Lower leg skin (tissue), 3 donors: ENCODE results near the gene SPARC.

Experiments
- POLR2A ChIP-seq, 2 donors: fragments of 450-650 bp; IDR thresholded peaks; one replicate each; pipeline ENCODE4 v1.6.1; 2016 to 2017; ENCODE audit warnings: antibody characterized with exemption in 2 of 2, mild to moderate bottlenecking in 1 of 2, moderate library complexity in 1 of 2
- TF ChIP-seq, protein P1 (sequence below), 3 donors: fragments of 450-650 bp; IDR thresholded peaks; one replicate each; pipeline ENCODE4 v1.5.1; 2016; ENCODE audit warnings: antibody characterized with exemption in 3 of 3, mild to moderate bottlenecking in 3 of 3, moderate library complexity in 2 of 3

DNA sequence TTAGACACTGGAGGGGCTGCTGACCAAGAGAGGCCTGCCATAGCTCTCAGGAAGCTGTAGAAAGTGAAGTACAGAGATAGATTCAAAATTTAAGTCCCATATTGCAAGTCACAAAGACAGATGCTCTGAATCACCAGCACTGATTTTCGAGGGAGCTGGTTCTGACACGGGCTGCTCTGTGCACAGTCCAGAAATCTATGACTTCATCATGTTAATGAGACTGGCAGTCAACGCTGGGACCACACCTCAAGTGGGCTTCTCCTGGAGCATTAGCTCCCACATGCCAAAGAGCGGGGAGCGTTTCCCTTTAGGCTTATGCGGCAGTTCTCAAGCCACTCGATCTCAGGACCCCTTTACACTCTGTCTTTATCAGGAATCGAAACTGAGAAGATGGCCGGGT is 61.4 kb downstream of the SPARC start:
- TF ChIP-seq, protein P1, sequence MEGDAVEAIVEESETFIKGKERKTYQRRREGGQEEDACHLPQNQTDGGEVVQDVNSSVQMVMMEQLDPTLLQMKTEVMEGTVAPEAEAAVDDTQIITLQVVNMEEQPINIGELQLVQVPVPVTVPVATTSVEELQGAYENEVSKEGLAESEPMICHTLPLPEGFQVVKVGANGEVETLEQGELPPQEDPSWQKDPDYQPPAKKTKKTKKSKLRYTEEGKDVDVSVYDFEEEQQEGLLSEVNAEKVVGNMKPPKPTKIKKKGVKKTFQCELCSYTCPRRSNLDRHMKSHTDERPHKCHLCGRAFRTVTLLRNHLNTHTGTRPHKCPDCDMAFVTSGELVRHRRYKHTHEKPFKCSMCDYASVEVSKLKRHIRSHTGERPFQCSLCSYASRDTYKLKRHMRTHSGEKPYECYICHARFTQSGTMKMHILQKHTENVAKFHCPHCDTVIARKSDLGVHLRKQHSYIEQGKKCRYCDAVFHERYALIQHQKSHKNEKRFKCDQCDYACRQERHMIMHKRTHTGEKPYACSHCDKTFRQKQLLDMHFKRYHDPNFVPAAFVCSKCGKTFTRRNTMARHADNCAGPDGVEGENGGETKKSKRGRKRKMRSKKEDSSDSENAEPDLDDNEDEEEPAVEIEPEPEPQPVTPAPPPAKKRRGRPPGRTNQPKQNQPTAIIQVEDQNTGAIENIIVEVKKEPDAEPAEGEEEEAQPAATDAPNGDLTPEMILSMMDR (IDR thresholded peaks at IDR 0.05) = no peak
- TF ChIP-seq POLR2A (IDR thresholded peaks at IDR 0.05) = no peak
